HEK293 (cell line): ENCODE results near the gene IGF1R.

Source experiments
- TCF7L2 ChIP-seq: IDR thresholded peaks from 2 replicates; pipeline ENCODE4 v1.6.1; 2011; ENCODE audit warnings: low read depth, mild to moderate bottlenecking, inconsistent platforms, low read length, moderate library complexity, borderline replicate concordance
- ZNF10 ChIP-seq: fragments of 450-650 bp; formaldehyde crosslinking; IDR thresholded peaks from 2 replicates; pipeline ENCODE4 v1.5.1; 2017; ENCODE audit warnings: missing biosample characterization, missing genetic modification characterization
- ZNF140 ChIP-seq: fragments of 450-650 bp; formaldehyde crosslinking; IDR thresholded peaks from 2 replicates; pipeline ENCODE4 v1.5.1; 2016; ENCODE audit warnings: missing biosample characterization, missing genetic modification characterization
- TF ChIP-seq, protein P1 (sequence below): fragments of 450-650 bp; formaldehyde crosslinking; IDR thresholded peaks from 2 replicates; pipeline ENCODE4 v1.5.1; 2016; ENCODE audit warnings: missing biosample characterization, missing genetic modification characterization
- TF ChIP-seq, protein P2 (sequence below): fragments of 450-650 bp; IDR thresholded peaks from 2 replicates; pipeline ENCODE4 v1.5.1; 2018; ENCODE audit warnings: missing biosample characterization, missing genetic modification characterization

- TF ChIP-seq, protein P1, sequence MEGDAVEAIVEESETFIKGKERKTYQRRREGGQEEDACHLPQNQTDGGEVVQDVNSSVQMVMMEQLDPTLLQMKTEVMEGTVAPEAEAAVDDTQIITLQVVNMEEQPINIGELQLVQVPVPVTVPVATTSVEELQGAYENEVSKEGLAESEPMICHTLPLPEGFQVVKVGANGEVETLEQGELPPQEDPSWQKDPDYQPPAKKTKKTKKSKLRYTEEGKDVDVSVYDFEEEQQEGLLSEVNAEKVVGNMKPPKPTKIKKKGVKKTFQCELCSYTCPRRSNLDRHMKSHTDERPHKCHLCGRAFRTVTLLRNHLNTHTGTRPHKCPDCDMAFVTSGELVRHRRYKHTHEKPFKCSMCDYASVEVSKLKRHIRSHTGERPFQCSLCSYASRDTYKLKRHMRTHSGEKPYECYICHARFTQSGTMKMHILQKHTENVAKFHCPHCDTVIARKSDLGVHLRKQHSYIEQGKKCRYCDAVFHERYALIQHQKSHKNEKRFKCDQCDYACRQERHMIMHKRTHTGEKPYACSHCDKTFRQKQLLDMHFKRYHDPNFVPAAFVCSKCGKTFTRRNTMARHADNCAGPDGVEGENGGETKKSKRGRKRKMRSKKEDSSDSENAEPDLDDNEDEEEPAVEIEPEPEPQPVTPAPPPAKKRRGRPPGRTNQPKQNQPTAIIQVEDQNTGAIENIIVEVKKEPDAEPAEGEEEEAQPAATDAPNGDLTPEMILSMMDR (tag by site-specific recombination) = no peak
- TF ChIP-seq ZNF140 (tag by site-specific recombination) (no peak), ZNF10 (no peak), TCF7L2 (no peak)
- TF ChIP-seq, protein P2, sequence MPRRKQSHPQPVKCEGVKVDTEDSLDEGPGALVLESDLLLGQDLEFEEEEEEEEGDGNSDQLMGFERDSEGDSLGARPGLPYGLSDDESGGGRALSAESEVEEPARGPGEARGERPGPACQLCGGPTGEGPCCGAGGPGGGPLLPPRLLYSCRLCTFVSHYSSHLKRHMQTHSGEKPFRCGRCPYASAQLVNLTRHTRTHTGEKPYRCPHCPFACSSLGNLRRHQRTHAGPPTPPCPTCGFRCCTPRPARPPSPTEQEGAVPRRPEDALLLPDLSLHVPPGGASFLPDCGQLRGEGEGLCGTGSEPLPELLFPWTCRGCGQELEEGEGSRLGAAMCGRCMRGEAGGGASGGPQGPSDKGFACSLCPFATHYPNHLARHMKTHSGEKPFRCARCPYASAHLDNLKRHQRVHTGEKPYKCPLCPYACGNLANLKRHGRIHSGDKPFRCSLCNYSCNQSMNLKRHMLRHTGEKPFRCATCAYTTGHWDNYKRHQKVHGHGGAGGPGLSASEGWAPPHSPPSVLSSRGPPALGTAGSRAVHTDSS = no peak
Measured at GRCh38 chr15:98853617-98854420, 205.5 kb downstream of the IGF1R start.
